ENCODE results near the gene LYZL2.
"Not testable (repeated sequence)": the region's sequence is repeated elsewhere in the genome, so short reads cannot be mapped to it uniquely, and the experiment has no call there.

DNA sequence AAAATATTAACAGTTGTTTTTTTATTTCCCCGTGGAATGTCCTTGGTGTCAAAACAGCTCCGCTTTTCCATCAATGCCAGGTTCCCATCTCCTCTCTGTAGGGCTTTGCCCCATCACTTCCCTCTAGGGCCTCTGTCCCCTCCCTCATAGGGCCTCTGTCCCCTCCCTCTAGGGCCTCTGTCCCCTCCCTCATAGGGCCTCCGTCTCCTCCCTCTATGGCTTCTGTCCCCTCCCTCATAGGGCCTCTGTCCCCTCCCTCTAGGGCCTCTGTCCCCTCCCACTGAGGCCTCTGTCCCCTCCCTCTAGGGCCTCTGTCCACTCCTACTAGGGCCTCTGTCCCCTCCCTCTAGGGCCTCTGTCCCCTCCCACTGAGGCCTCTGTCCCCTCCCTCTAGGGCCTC lies 47.6 kb upstream of the LYZL2 start:
- TF ChIP-seq, protein P1, sequence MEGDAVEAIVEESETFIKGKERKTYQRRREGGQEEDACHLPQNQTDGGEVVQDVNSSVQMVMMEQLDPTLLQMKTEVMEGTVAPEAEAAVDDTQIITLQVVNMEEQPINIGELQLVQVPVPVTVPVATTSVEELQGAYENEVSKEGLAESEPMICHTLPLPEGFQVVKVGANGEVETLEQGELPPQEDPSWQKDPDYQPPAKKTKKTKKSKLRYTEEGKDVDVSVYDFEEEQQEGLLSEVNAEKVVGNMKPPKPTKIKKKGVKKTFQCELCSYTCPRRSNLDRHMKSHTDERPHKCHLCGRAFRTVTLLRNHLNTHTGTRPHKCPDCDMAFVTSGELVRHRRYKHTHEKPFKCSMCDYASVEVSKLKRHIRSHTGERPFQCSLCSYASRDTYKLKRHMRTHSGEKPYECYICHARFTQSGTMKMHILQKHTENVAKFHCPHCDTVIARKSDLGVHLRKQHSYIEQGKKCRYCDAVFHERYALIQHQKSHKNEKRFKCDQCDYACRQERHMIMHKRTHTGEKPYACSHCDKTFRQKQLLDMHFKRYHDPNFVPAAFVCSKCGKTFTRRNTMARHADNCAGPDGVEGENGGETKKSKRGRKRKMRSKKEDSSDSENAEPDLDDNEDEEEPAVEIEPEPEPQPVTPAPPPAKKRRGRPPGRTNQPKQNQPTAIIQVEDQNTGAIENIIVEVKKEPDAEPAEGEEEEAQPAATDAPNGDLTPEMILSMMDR (IDR thresholded peaks at IDR 0.05): not testable (repeated sequence)
- not testable (repeated sequence) for TF ChIP-seq POLR2A (IDR thresholded peaks at IDR 0.05)
